D721Med (cell line): Measurements from ENCODE around the gene NDUFC2.
"Not testable (repeated sequence)": the region's sequence is repeated elsewhere in the genome, so short reads cannot be mapped to it uniquely, and the experiment has no call there.

Experiments
- DNase-seq: peaks from one replicate; pipeline ENCODE4 v3.0.0; 2011; ENCODE audit warnings: low spot score; ENCODE audit not compliant: insufficient read length
- FAIRE-seq: peaks from 2 replicates; lab custom pipeline; 2011; peaks lifted over from hg19 to GRCh38; lab: Jason Lieb, UNC
- CTCF ChIP-seq: IDR thresholded peaks from 2 replicates; pipeline ENCODE4 v1.5.1; 2012; ENCODE audit warnings: mild to moderate bottlenecking, control low read depth; ENCODE audit not compliant: insufficient read depth; ENCODE audit errors: missing control alignments

Gene NDUFC2

DNA sequence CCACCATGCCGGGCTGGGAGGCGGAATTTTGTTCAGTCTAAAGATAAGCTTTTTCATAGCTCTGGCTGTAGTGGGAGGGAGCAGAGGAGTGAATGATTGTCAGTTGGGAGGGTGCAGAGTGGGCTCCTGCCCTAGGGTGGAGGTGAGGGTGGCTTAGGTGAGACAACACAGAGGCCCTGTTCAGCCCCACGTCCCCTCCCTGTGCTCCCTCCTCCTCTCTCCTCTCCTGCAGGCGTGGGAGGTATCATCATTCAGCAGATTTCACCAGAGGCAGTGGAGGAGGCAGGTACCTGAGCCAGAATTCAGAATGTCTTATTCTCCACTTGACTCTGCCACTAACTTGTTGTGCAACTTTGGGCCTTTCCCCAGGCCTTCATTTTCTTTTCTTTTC lies 17.7 kb downstream of the NDUFC2 start:
- no peak for TF ChIP-seq CTCF
- FAIRE-seq (no peak), DNase-seq (no peak)

GRCh38 chr11:78061088-78061920 lies 18.4 kb downstream of the NDUFC2 start:
- TF ChIP-seq CTCF: no peak
- DNase-seq: no peak
- no peak for FAIRE-seq

DNA sequence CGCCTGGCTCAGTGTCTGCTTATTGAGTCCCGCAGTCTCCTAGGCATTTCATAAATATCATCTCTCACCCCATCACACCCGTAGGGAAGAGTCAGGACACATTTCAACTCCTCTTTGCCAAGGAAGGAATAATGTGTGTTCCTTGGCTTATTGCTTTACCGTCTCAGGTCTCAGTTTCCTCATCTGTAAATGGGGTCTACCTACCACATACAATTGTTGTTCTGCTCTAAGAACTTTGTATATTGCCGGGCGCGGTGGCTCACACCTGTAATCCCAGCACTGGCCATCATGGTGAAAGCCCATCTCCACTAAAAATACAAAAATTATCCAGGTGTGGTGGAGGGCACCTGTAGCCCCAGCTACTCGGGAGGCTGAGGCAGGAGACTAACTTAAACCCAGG lies 19.1 kb downstream of the NDUFC2 start:
- DNase-seq (no peak), FAIRE-seq (no peak)
- TF ChIP-seq CTCF: no peak

DNA sequence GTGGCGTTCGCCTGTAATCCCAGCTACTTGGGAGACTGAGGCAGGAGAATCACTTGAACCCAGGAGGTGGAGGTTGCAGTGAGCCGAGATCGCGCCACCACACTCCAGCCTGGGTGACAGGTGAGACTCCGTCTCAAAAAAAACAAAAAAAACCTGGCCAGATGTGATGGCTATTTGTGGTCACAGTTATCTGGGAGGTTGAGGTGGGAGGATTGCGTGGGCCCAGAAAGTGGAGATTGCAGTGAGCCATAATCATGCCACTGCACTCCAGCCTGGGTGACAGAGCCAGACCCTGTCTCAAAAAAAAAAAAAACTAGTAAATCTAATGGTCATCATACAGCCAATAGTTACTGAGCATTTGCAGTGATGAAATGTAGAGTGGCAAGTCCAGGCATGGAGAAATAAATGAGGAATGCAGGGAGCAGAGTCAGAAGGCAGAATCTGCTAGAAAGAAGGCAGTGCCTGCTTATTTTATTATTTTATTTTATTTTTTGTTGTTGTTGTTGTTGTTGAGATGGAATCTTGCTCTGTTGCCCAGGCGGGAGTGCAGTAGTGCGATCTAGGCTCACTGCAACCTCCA lies 19.8 kb downstream of the NDUFC2 start:
- not testable (repeated sequence) for FAIRE-seq, DNase-seq

DNA sequence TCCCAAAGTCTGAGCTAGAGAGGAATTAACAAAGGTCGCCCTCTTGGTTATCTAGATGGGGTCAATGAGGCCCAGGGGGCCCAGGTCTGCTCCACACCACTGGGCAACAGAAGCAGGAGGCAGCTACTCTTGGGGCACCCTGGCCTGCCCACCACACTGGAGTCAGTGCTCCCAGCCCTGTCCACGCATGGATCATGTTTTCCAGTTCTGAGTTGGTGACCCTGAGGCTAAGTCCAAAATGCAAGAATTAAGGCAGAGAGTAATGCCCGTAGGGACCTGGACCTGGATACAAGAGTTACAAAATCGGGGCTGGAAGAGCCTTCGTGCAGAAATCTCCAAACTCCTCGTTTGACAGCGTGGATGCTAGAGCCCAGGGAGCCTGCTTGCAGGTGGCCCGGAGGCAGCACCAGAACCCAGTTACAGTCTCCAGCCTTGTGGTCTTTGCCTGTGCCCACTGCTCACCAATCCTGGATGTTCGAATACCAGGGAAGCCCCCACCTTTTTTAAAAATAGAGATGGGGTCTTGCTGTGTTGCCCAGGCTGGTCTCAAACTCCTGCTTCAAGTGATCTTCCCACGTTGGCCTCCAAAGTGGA lies 22.1 kb downstream of the NDUFC2 start:
- DNase-seq (no peak), FAIRE-seq (no peak)
- TF ChIP-seq CTCF: no peak

DNA sequence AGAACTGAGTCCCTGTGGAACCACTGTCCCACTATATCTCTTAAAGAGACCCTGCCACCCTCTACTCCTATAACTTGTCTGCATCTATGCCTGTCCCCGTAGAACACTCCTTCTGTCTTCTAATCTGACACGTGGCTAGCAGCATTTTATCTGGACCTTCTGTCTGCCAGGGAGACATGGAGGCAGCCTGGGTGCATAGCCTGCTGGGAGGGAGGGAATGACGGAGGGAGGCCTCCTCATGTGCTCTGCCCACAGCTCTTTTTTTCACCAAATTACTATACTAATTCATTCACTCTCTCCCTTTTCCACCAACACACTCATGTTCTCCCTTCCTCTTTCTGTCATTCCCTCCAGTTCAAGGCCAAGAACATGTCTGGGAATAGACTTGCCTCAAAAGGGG lies 23.6 kb downstream of the NDUFC2 start:
- TF ChIP-seq CTCF: no peak
- FAIRE-seq (no peak), DNase-seq (no peak)

DNA sequence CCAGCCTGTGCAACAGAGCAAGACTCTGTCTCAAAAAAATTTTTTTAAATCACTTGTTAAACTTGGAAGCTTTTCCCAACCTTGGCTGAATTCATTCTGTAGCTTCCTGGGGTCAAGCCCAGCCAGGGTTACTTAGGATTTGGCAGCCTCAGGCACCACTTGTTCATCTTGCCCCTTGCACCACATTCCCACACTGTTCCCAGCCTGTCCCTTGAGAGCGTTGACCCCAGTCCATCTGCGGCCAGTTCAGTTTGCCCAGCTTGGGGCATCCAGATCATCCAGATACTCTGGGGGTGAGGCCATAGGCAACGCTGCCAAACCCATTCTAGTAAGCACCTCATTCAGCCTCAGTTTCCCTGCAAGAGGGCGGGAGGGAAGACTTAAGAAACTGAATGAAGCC lies 24.7 kb downstream of the NDUFC2 start:
- no peak for TF ChIP-seq CTCF
- FAIRE-seq (no peak), DNase-seq (no peak)
